Tibial artery (tissue), 4 donors: ENCODE results near the gene RCCD1.

Source experiments
- DNase-seq, 2 donors: peaks; one replicate each; pipeline ENCODE4 v3.0.0-alpha.2; 2019
- H3K27ac ChIP-seq, 2 donors: fragments of 200-600 bp; sonication (generic) in 1 of 2; 1 replicate in 1 of 2; 2 replicates in 1 of 2; pipeline ENCODE4 v1.5.1; 2018 to 2019; ENCODE audit warnings: mild to moderate bottlenecking in 1 of 2
- H3K27me3 ChIP-seq, 2 donors: fragments of 200-600 bp; sonication (generic) in 1 of 2; one replicate each; pipeline versions ENCODE4 v1.5.1 to v1.6.0; 2016 to 2019
- H3K36me3 ChIP-seq, 3 donors: fragments of 200-600 bp; sonication (generic) in 2 of 3; one replicate each; pipeline ENCODE4 v1.5.1; 2016 to 2019; ENCODE audit warnings: mild to moderate bottlenecking in 2 of 3
- H3K4me1 ChIP-seq, 4 donors: fragments of 200-600 bp; sonication (generic) in 2 of 4; 1 replicate in 3 of 4; 2 replicates in 1 of 4; pipeline ENCODE4 v1.5.1; 2016 to 2019
- H3K4me3 ChIP-seq, 2 donors: fragments of 200-600 bp; sonication (generic) in 1 of 2; 1 replicate in 1 of 2; 2 replicates in 1 of 2; pipeline ENCODE4 v1.5.1; 2018 to 2019; ENCODE audit warnings: mild to moderate bottlenecking in 2 of 2
- H3K9me3 ChIP-seq, 3 donors: fragments of 200-600 bp; sonication (generic) in 1 of 3; one replicate each; pipeline ENCODE4 v1.5.1; 2016 to 2019
- CTCF ChIP-seq, 2 experiments: fragments of 200-600 bp in 1 of 2; fragments of 450-650 bp in 1 of 2; IDR thresholded peaks; one replicate each; pipeline ENCODE4 v1.5.1; 2017 to 2019; ENCODE audit warnings: antibody characterized with exemption in 2 of 2, mild to moderate bottlenecking in 1 of 2, moderate library complexity in 1 of 2
- intact Hi-C: fragments of 100-400 bp; cut with DNase I; formaldehyde crosslinking; loops from one replicate; pipeline ENCODE4 v1.15.0; 2023; ENCODE audit warnings: low total_unique reads

The RCCD1 gene

GRCh38 chr15:90966262-90966661, 11.6 kb downstream of the RCCD1 start:
- Histone ChIP-seq H3K4me1 (peaks cover 0 to 3% (median 1%) of the 10 kb centered on the region in 4 donors), H3K27ac (no peak overlapping the region), H3K36me3 (peaks cover 12 to 62% (median 39%) of the 10 kb centered on the region in 3 donors), H3K9me3 (no peaks in the 10 kb centered on the region), H3K4me3 (no peak overlapping the region), H3K27me3 (no peaks in the 10 kb centered on the region)
- DNase-seq = no peak
- intact Hi-C loops = no loop called here
- no peak for TF ChIP-seq CTCF (IDR thresholded peaks at IDR 0.05)

GRCh38 chr15:90967206-90967605, 12.5 kb downstream of the RCCD1 start:
- H3K36me3 ChIP-seq = peaks cover 12 to 53% (median 30%) of the 10 kb centered on the region in 3 donors
- intact Hi-C loops = no loop called here
- no peaks in the 10 kb centered on the region for H3K27me3 ChIP-seq
- no peak overlapping the region for H3K27ac ChIP-seq
- no peaks in the 10 kb centered on the region for H3K9me3 ChIP-seq
- no peak overlapping the region for H3K4me3 ChIP-seq
- no peak for TF ChIP-seq CTCF (IDR thresholded peaks at IDR 0.05)
- no peak for DNase-seq
- no peaks in the 10 kb centered on the region for H3K4me1 ChIP-seq

- H3K4me1 ChIP-seq = no peaks in the 10 kb centered on the region
- H3K36me3 ChIP-seq = peaks cover 12 to 46% (median 30%) of the 10 kb centered on the region in 3 donors
- no peak for DNase-seq
- TF ChIP-seq CTCF (IDR thresholded peaks at IDR 0.05) = no peak
- H3K4me3 ChIP-seq = no peak overlapping the region
- no peaks in the 10 kb centered on the region for H3K9me3 ChIP-seq
- intact Hi-C loops = no loop called here
- H3K27ac ChIP-seq = no peak overlapping the region
- H3K27me3 ChIP-seq = no peaks in the 10 kb centered on the region
These were observed 13.8 kb downstream of the RCCD1 start for GRCh38 chr15:90968434-90968833.

- Histone ChIP-seq H3K4me1 (no peaks in the 10 kb centered on the region), H3K27ac (no peak overlapping the region), H3K9me3 (no peaks in the 10 kb centered on the region), H3K36me3 (peaks cover 7 to 58% (median 23%) of the 10 kb centered on the region in 3 donors), H3K27me3 (no peaks in the 10 kb centered on the region), H3K4me3 (no peak overlapping the region)
- TF ChIP-seq CTCF (IDR thresholded peaks at IDR 0.05) = no peak
- intact Hi-C loops = no loop called here
- no peak for DNase-seq
These were observed 15.6 kb downstream of the RCCD1 start for GRCh38 chr15:90970274-90970673.

GRCh38 chr15:90972133-90972532, 17.4 kb downstream of the RCCD1 start:
- Histone ChIP-seq H3K9me3 (no peaks in the 10 kb centered on the region), H3K27me3 (no peaks in the 10 kb centered on the region), H3K27ac (no peak overlapping the region), H3K4me3 (no peak overlapping the region), H3K4me1 (no peaks in the 10 kb centered on the region), H3K36me3 (peaks cover 0 to 40% (median 10%) of the 10 kb centered on the region in 3 donors)
- no peak for DNase-seq
- no peak for TF ChIP-seq CTCF (IDR thresholded peaks at IDR 0.05)
- intact Hi-C loops = no loop called here

- Histone ChIP-seq H3K4me3 (no peak overlapping the region), H3K9me3 (no peaks in the 10 kb centered on the region), H3K27me3 (no peaks in the 10 kb centered on the region), H3K36me3 (peaks cover 0 to 19% (median 0%) of the 10 kb centered on the region in 3 donors), H3K27ac (no peak overlapping the region), H3K4me1 (no peaks in the 10 kb centered on the region)
- DNase-seq = no peak
- intact Hi-C loops = no loop called here
- no peak for TF ChIP-seq CTCF (IDR thresholded peaks at IDR 0.05)
These were observed 19.5 kb downstream of the RCCD1 start for GRCh38 chr15:90974216-90974615.
